Keratinocyte (primary cell): ENCODE results near the gene CALCR. TPM values are rescaled to one million over a fixed set of nuclear protein-coding genes. Genes with fewer than 3 reads are reported as not detected.

Source experiments
- DNase-seq: peaks from one replicate; pipeline ENCODE4 v3.0.0-alpha.2; 2011; ENCODE audit warnings: low read depth, missing footprints, low spot score
- FAIRE-seq: peaks from 2 replicates; lab custom pipeline; 2011; peaks lifted over from hg19 to GRCh38; lab: Jason Lieb, UNC
- H2AFZ ChIP-seq: 2 replicates; pipeline ENCODE4 v1.6.0; 2012; ENCODE audit warnings: low read length, control low read depth, inconsistent platforms; ENCODE audit not compliant: control insufficient read depth
- H3K27ac ChIP-seq: 2 replicates; pipeline ENCODE4 v1.5.1; 2011; ENCODE audit warnings: low read length; ENCODE audit not compliant: control insufficient read depth, insufficient read depth
- H3K27me3 ChIP-seq: 3 replicates; pipeline ENCODE4 v1.6.0; 2011; ENCODE audit warnings: low read length; ENCODE audit not compliant: control insufficient read depth, insufficient read depth; ENCODE audit errors: extremely low read depth
- H3K36me3 ChIP-seq, 2 experiments: 2 replicates in 1 of 2; 3 replicates in 1 of 2; pipeline ENCODE4 v1.5.1; 2011; ENCODE audit warnings: low read length in 2 of 2, mild to moderate bottlenecking in 1 of 2; ENCODE audit not compliant: control insufficient read depth in 2 of 2, insufficient read depth in 2 of 2; ENCODE audit errors: extremely low read depth in 1 of 2
- H3K4me1 ChIP-seq: 3 replicates; pipeline ENCODE4 v1.5.1; 2011; ENCODE audit warnings: low read length; ENCODE audit not compliant: control insufficient read depth, insufficient read depth; ENCODE audit errors: extremely low read depth
- H3K4me2 ChIP-seq: 3 replicates; pipeline ENCODE4 v1.6.0; 2011; ENCODE audit warnings: low read depth, low read length; ENCODE audit not compliant: control insufficient read depth, insufficient read depth; ENCODE audit errors: extremely low read depth
- H3K4me3 ChIP-seq, 3 experiments: fragments of 200-600 bp in 1 of 3; sonication (generic) in 1 of 3; 2 replicates in 2 of 3; 3 replicates in 1 of 3; pipeline ENCODE4 v1.5.1; 2011 to 2016; ENCODE audit warnings: low read length in 3 of 3, mild to moderate bottlenecking in 3 of 3, control low read depth in 2 of 3, inconsistent platforms in 1 of 3, low read depth in 1 of 3, mixed read lengths in 1 of 3, mixed run types in 1 of 3, moderate library complexity in 1 of 3; ENCODE audit not compliant: control insufficient read depth in 2 of 3, insufficient read depth in 2 of 3; ENCODE audit errors: extremely low read depth in 1 of 3
- H3K79me2 ChIP-seq: 2 replicates; pipeline ENCODE4 v1.6.0; 2012; ENCODE audit warnings: low read length; ENCODE audit not compliant: control insufficient read depth, insufficient read depth
- H3K9ac ChIP-seq: 3 replicates; pipeline ENCODE4 v1.6.0; 2011; ENCODE audit warnings: low read length; ENCODE audit not compliant: control insufficient read depth, insufficient read depth; ENCODE audit errors: extremely low read depth
- H3K9me1 ChIP-seq: 3 replicates; pipeline ENCODE4 v1.6.0; 2011; ENCODE audit warnings: low read length; ENCODE audit not compliant: control insufficient read depth, insufficient read depth; ENCODE audit errors: extremely low read depth
- H3K9me3 ChIP-seq: 2 replicates; pipeline ENCODE4 v1.5.1; 2012; ENCODE audit warnings: low read depth, low read length; ENCODE audit not compliant: control insufficient read depth
- H4K20me1 ChIP-seq: 3 replicates; pipeline ENCODE4 v1.6.0; 2011; ENCODE audit warnings: low read length; ENCODE audit not compliant: control insufficient read depth, insufficient read depth; ENCODE audit errors: extremely low read depth
- EZH2 ChIP-seq: IDR thresholded peaks from one replicate; pipeline ENCODE4 v1.6.1; 2012; ENCODE audit warnings: inconsistent platforms, mild to moderate bottlenecking, low read length, moderate library complexity
- dilution Hi-C: fragments of 300-500 bp; cut with MboI; formaldehyde crosslinking; loops from one replicate; pipeline ENCODE4 v1.7.0; 2020; ENCODE audit warnings: low sequenced_read_pairs; ENCODE audit not compliant: extremely low pct_ligation_motif_present
- polyA plus RNA-seq, 5 experiments: library from polyadenylated mRNA; depleted of rRNA in 3 of 5; stranded (reverse) in 3 of 5; stranded (forward) in 1 of 5; unstranded in 1 of 5; fragments of >200 nt; gene quantifications; 1 replicate in 1 of 5; 2 replicates in 3 of 5; 3 replicates in 1 of 5; pipeline versions ENCODE4 v1.2.1 to v1.2.3, GENCODE V29; 2011 to 2012; ENCODE audit warnings: missing spikeins in 2 of 5, low read depth in 1 of 5, low replicate concordance in 1 of 5
- TF ChIP-seq, protein P1 (sequence below), 3 experiments: IDR thresholded peaks in 1 of 3; conservative IDR thresholded peaks in 1 of 3; optimal IDR thresholded peaks in 1 of 3; 2 replicates in 2 of 3; 3 replicates in 1 of 3; pipeline versions ENCODE3 to v1.5.1; 2011; ENCODE audit warnings: low read length in 3 of 3, mild to moderate bottlenecking in 3 of 3, moderate library complexity in 2 of 3, control low read depth in 1 of 3, inconsistent platforms in 1 of 3; ENCODE audit not compliant: insufficient read depth in 2 of 3; ENCODE audit errors: extremely low read depth in 1 of 3

CALCR gene
- polyA plus RNA-seq, 1 donor (not counting 4 experiments of a cell fraction or from before 2014, with no cell fraction given), result not detected

GRCh38 chr7:93566876-93567275, 7.6 kb downstream of the CALCR start:
- no peaks in the 10 kb centered on the region for H4K20me1 ChIP-seq
- no peak for DNase-seq
- dilution Hi-C loops, result no loop called here

GRCh38 chr7:93563584-93563983, 10.9 kb downstream of the CALCR start:
- Histone ChIP-seq H4K20me1 (no peaks in the 10 kb centered on the region), H3K4me2 (no peak overlapping the region), H3K9ac (no peak overlapping the region), H3K27me3 (no peaks in the 10 kb centered on the region), H3K27ac (no peak overlapping the region), H3K9me1 (no peaks in the 10 kb centered on the region), H3K36me3 (no peaks in the 10 kb centered on the region), H3K79me2 (no peaks in the 10 kb centered on the region), H3K9me3 (no peaks in the 10 kb centered on the region), H2AFZ (no peak overlapping the region), H3K4me1 (peaks cover 16% of the 10 kb centered on the region), H3K4me3 (no peak overlapping the region)
- FAIRE-seq (no peak), DNase-seq (no peak)
- dilution Hi-C loops, result no loop called here
- no peak for TF ChIP-seq EZH2
- TF ChIP-seq, protein P1, sequence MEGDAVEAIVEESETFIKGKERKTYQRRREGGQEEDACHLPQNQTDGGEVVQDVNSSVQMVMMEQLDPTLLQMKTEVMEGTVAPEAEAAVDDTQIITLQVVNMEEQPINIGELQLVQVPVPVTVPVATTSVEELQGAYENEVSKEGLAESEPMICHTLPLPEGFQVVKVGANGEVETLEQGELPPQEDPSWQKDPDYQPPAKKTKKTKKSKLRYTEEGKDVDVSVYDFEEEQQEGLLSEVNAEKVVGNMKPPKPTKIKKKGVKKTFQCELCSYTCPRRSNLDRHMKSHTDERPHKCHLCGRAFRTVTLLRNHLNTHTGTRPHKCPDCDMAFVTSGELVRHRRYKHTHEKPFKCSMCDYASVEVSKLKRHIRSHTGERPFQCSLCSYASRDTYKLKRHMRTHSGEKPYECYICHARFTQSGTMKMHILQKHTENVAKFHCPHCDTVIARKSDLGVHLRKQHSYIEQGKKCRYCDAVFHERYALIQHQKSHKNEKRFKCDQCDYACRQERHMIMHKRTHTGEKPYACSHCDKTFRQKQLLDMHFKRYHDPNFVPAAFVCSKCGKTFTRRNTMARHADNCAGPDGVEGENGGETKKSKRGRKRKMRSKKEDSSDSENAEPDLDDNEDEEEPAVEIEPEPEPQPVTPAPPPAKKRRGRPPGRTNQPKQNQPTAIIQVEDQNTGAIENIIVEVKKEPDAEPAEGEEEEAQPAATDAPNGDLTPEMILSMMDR (optimal IDR thresholded peaks at IDR 0.05 in 1 of 3, IDR thresholded peaks at IDR 0.05 in 1 of 3, conservative IDR thresholded peaks at IDR 0.05 in 1 of 3; ENCODE audit: extremely low read depth in 1 of 3, insufficient read depth in 2 of 3, low read length in 3 of 3), result no peak

More at GRCh38 chr7:93566876-93567275, 7.6 kb downstream of the CALCR start:
- Histone ChIP-seq H3K4me1 (peaks cover 6% of the 10 kb centered on the region), H3K9me1 (no peaks in the 10 kb centered on the region), H3K79me2 (no peaks in the 10 kb centered on the region), H3K4me2 (no peak overlapping the region), H3K9me3 (no peaks in the 10 kb centered on the region), H3K27me3 (no peaks in the 10 kb centered on the region), H2AFZ (no peak overlapping the region), H3K9ac (no peak overlapping the region), H3K27ac (no peak overlapping the region), H3K4me3 (no peak overlapping the region), H3K36me3 (no peaks in the 10 kb centered on the region)
- no peak for FAIRE-seq
- TF ChIP-seq, protein P1 (optimal IDR thresholded peaks at IDR 0.05 in 1 of 3, IDR thresholded peaks at IDR 0.05 in 1 of 3, conservative IDR thresholded peaks at IDR 0.05 in 1 of 3; ENCODE audit: extremely low read depth in 1 of 3, insufficient read depth in 2 of 3, low read length in 3 of 3), result no peak
- TF ChIP-seq EZH2, result no peak
